ENCODE data around the gene MMP3. TPM values are rescaled to one million over a fixed set of nuclear protein-coding genes. Genes with fewer than 3 reads are reported as not detected.

The MMP3 gene
- polyA plus RNA-seq, 1 experiment, result 2.1 TPM

DNA sequence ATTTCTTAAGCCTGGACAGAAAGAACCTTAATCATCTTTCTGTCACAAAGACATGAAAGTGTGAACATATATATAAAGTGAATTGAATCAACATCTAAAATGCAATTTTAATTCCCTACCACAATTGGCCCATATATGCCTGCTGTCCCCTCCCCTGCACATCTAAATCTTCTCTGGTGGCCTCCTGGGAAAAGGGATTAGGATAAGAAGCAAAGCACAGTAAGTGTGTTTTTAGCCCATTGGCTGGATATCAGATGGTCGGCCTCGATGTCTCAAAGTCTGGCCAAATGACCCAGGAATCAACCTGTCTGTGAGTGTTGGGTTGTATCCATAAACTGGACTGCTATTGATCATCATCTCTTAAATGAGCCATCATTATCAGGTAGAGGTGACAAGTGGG lies 5.8 kb downstream of the MMP3 start:
- Histone ChIP-seq H3K27me3 (ENCODE audit: control insufficient read depth, insufficient read depth, low read length) (no peaks in the 10 kb centered on the region), H3K27ac (ENCODE audit: low read depth, low read length) (no peak overlapping the region), H3K4me3 (ENCODE audit: low read depth, low read length) (no peak overlapping the region), H3K9me3 (ENCODE audit: control insufficient read depth, insufficient read depth, low read length) (no peaks in the 10 kb centered on the region)
- DNase-seq (ENCODE audit: low read depth, low spot score), result no peak
- ChIA-PET CTCF (interaction anchor here (1.0 kb wide), 1 partner anchor 199 kb away, joined by 3 read pairs; no protein-coding TSS in a partner anchor), POLR2A (no interaction called here)
- TF ChIP-seq, protein P1, sequence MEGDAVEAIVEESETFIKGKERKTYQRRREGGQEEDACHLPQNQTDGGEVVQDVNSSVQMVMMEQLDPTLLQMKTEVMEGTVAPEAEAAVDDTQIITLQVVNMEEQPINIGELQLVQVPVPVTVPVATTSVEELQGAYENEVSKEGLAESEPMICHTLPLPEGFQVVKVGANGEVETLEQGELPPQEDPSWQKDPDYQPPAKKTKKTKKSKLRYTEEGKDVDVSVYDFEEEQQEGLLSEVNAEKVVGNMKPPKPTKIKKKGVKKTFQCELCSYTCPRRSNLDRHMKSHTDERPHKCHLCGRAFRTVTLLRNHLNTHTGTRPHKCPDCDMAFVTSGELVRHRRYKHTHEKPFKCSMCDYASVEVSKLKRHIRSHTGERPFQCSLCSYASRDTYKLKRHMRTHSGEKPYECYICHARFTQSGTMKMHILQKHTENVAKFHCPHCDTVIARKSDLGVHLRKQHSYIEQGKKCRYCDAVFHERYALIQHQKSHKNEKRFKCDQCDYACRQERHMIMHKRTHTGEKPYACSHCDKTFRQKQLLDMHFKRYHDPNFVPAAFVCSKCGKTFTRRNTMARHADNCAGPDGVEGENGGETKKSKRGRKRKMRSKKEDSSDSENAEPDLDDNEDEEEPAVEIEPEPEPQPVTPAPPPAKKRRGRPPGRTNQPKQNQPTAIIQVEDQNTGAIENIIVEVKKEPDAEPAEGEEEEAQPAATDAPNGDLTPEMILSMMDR (IDR thresholded peaks at IDR 0.05; ENCODE audit: low read depth, low read length), result no peak

DNA sequence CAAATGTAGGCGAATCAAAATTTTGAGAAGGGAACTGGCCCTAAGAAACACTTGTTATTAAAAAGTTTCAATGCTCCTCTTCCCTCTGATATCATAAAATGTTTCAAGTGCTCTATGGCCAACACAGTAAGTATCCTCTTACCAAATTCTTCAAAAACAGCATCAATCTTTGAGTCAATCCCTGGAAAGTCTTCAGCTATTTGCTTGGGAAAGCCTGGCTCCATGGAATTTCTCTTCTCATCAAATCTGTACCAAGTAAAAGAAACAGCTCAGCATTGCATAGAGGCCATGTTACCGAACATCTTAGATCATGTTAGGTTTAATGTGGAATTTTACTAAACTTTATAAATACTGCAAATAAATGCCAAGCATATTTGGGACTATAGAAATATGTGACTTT lies 6.3 kb downstream of the MMP3 start:
- no peaks in the 10 kb centered on the region for H3K27me3 ChIP-seq (ENCODE audit: control insufficient read depth, insufficient read depth, low read length)

DNA sequence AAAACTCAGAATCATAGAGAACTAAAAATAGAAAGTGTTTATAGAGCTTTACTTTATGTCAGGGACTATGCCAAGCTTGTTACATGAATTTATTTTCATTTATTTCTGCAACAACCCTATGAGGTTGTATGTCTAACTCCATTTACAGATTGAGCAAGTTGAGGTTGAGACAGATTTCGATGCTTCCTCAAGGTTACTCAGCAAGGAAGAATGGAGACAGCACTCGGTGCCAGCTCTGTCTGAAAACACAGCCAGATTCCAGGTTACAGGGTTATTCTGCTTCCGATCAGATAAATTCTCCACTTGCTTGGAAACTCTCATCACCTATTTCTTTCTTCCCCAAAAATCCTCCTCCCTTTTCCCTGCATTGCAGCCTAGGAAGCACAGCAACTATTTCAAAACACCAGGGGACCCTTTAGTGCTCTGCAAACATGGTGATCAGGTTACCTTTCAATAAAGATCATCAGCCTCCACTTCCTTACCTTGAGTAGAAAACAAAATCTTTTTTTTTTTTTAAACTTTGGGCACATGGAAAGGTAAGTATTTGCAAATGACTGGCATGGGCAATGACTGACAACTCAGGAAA lies 7.0 kb downstream of the MMP3 start:
- no peaks in the 10 kb centered on the region for H3K27me3 ChIP-seq (ENCODE audit: control insufficient read depth, insufficient read depth, low read length)
- ChIA-PET POLR2A (interaction anchor here (1.2 kb wide), 1 partner anchor 75 kb away, joined by 3 read pairs; no protein-coding TSS in a partner anchor), CTCF (interaction anchor here (0.7 to 1.5 kb wide), 5 partner anchors 79 to 200 kb away, joined by 3 to 5 read pairs (median 3); no protein-coding TSS in a partner anchor)
- TF ChIP-seq, protein P1 (IDR thresholded peaks at IDR 0.05; ENCODE audit: low read depth, low read length), result no peak
- peaks cover 2% of the 10 kb centered on the region; the same call in 1 of the 2 replicates for H3K9me3 ChIP-seq (ENCODE audit: control insufficient read depth, insufficient read depth, low read length)
- no peak overlapping the region for H3K4me3 ChIP-seq (ENCODE audit: low read depth, low read length)
- H3K27ac ChIP-seq (ENCODE audit: low read depth, low read length), result no peak overlapping the region
- peak; percentile 42 for DNase-seq (ENCODE audit: low read depth, low spot score)

More for the DNA sequence above, 6.3 kb downstream of the MMP3 start:
- Histone ChIP-seq H3K4me3 (ENCODE audit: low read depth, low read length) (no peak overlapping the region), H3K9me3 (ENCODE audit: control insufficient read depth, insufficient read depth, low read length) (no peaks in the 10 kb centered on the region), H3K27ac (ENCODE audit: low read depth, low read length) (no peak overlapping the region)
- no peak for DNase-seq (ENCODE audit: low read depth, low spot score)
- CTCF ChIA-PET, result interaction anchor here (0.7 to 1.0 kb wide), 2 partner anchors 157 to 199 kb away, joined by 3 read pairs; no protein-coding TSS in a partner anchor
- POLR2A ChIA-PET, result no interaction called here
- TF ChIP-seq, protein P1 (IDR thresholded peaks at IDR 0.05; ENCODE audit: low read depth, low read length), result no peak

DNA sequence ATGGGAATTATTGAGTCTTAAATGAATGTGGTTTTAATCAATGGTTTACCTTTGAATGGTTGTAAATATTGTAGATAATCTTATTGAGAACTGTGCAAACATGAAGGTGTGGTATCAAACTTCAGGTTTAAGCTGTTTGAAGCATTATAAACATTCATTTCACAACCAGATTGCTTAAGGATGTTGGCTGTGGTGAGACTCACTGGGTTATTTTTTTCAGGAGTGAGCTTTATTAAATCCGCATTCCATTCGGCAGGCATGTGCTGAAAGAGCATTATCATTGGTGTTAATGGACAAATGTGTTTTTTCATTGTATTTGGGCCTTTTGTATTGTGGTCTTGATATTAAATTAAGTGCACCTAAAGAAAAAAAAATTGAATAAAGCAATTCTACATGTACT lies 9.7 kb downstream of the MMP3 start:
- Histone ChIP-seq H3K4me3 (ENCODE audit: low read depth, low read length) (no peak overlapping the region), H3K9me3 (ENCODE audit: control insufficient read depth, insufficient read depth, low read length) (peaks cover 3% of the 10 kb centered on the region; the same call in 1 of the 2 replicates), H3K27ac (ENCODE audit: low read depth, low read length) (no peak overlapping the region), H3K27me3 (ENCODE audit: control insufficient read depth, insufficient read depth, low read length) (no peaks in the 10 kb centered on the region)
- ChIA-PET CTCF (interaction anchor here (0.7 to 1.4 kb wide), 3 partner anchors 15 to 107 kb away, joined by 3 to 9 read pairs (median 3); no protein-coding TSS in a partner anchor), POLR2A (no interaction called here)
- TF ChIP-seq, protein P1 (IDR thresholded peaks at IDR 0.05; ENCODE audit: low read depth, low read length), result no peak
- DNase-seq (ENCODE audit: low read depth, low spot score), result no peak

DNA sequence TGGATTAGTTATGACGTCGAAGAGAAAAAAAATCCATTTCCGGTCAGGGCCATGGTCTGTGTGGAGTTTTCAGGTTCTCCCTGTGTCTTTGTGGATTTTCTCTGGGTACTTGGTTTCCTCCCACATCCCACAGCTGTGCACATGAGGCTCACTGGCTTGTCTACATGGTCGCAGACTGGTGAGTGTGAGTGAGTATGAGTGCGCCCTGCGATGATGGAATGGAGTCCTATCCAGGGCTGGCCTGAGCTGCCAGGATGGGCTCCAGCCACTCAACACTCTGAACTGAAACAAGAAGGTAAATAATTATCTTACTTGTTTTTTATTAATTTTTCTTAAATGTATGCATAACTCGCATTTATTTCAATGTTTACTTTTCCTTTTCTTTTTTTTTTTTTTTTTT lies 10.8 kb downstream of the MMP3 start:
- TF ChIP-seq, protein P1 (IDR thresholded peaks at IDR 0.05; ENCODE audit: low read depth, low read length), result no peak
- DNase-seq (ENCODE audit: low read depth, low spot score), result no peak
- ChIA-PET CTCF (interaction anchor here (0.7 kb wide), 1 partner anchor 225 kb away, joined by 6 read pairs; no protein-coding TSS in a partner anchor), POLR2A (no interaction called here)
- Histone ChIP-seq H3K4me3 (ENCODE audit: low read depth, low read length) (no peak overlapping the region), H3K27ac (ENCODE audit: low read depth, low read length) (no peak overlapping the region), H3K9me3 (ENCODE audit: control insufficient read depth, insufficient read depth, low read length) (peaks cover 3% of the 10 kb centered on the region; the same call in 1 of the 2 replicates), H3K27me3 (ENCODE audit: control insufficient read depth, insufficient read depth, low read length) (no peaks in the 10 kb centered on the region)

Measured in AG04450 (cell line).